ENCODE data around the gene DAPK1.

- TF ChIP-seq CTCF (IDR thresholded peaks at IDR 0.05; ENCODE audit: insufficient read depth, low read depth, low read length), result no peak
- no peak for TF ChIP-seq EZH2 (IDR thresholded peaks at IDR 0.05; ENCODE audit: insufficient read depth, low read length)
These were observed 235.8 kb downstream of the DAPK1 start for GRCh38 chr9:87733273-87734052.
